ENCODE results near the gene WFDC1. TPM values are rescaled to one million over a fixed set of nuclear protein-coding genes. Genes with fewer than 3 reads are reported as not detected.

Gene WFDC1
- total RNA-seq, 1 donor from 2014 or later = 0.14 TPM

DNA sequence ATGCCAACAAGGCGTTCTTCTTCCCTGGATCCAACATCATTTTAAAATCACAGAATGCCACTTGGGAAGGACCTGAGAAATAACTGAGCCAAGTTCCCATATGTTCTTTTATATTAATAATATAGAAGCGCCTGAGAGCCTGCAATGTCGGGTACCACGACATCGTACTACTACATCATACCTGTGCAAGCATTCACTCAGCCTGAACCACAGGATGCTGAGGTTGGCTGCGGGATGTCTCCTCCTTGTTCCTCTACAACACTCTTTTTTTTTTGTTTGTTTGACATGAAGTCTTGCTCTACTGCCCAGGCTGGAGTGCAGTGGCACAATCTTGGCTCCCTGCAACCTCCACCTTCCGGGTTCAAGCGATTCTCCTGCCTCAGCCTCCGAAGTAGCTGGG, 71.5 kb downstream of the WFDC1 start:
- TF ChIP-seq, protein P1, sequence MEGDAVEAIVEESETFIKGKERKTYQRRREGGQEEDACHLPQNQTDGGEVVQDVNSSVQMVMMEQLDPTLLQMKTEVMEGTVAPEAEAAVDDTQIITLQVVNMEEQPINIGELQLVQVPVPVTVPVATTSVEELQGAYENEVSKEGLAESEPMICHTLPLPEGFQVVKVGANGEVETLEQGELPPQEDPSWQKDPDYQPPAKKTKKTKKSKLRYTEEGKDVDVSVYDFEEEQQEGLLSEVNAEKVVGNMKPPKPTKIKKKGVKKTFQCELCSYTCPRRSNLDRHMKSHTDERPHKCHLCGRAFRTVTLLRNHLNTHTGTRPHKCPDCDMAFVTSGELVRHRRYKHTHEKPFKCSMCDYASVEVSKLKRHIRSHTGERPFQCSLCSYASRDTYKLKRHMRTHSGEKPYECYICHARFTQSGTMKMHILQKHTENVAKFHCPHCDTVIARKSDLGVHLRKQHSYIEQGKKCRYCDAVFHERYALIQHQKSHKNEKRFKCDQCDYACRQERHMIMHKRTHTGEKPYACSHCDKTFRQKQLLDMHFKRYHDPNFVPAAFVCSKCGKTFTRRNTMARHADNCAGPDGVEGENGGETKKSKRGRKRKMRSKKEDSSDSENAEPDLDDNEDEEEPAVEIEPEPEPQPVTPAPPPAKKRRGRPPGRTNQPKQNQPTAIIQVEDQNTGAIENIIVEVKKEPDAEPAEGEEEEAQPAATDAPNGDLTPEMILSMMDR (conservative IDR thresholded peaks at IDR 0.05) = no peak
- no peak overlapping the region for H3K27ac Mint-ChIP-seq (ENCODE audit: unreplicated experiment)
- DNase-seq (ENCODE audit: low read depth, low spot score) = no peak
- peaks cover 31% of the 10 kb centered on the region for H3K4me1 Mint-ChIP-seq
- no peaks in the 10 kb centered on the region for H3K36me3 Mint-ChIP-seq (ENCODE audit: low read depth)
- no peaks in the 10 kb centered on the region for H3K9me3 Mint-ChIP-seq
- peaks cover 54% of the 10 kb centered on the region for H3K27me3 Mint-ChIP-seq (ENCODE audit: low read depth)
- no peak overlapping the region for H3K4me3 Mint-ChIP-seq

DNA sequence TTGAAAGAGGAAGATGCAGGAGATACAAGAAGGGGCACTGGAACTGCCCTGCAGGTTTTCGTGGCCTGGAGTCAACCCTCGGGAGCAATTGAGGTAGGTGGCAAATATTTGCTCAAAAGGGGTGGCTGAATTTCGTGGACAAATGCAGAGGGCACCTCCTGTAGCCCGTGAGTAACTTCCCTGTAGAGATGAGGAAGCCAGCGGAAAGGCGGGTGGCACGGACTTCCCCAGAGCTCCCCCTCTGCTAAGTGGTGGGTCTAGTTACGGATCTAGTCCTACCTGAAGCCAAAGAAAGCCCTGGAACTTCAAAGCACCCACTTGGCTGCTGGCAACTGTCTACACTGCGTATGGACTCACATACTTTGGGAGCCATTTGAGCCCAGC, 72.6 kb downstream of the WFDC1 start:
- H3K4me1 Mint-ChIP-seq = peaks cover 25% of the 10 kb centered on the region
- H3K27me3 Mint-ChIP-seq (ENCODE audit: low read depth) = peaks cover 59% of the 10 kb centered on the region
- TF ChIP-seq, protein P1 (conservative IDR thresholded peaks at IDR 0.05) = no peak
- H3K36me3 Mint-ChIP-seq (ENCODE audit: low read depth) = no peaks in the 10 kb centered on the region
- no peak overlapping the region for H3K4me3 Mint-ChIP-seq
- H3K27ac Mint-ChIP-seq (ENCODE audit: unreplicated experiment) = no peak overlapping the region
- H3K9me3 Mint-ChIP-seq = no peaks in the 10 kb centered on the region
- DNase-seq (ENCODE audit: low read depth, low spot score) = no peak

DNA sequence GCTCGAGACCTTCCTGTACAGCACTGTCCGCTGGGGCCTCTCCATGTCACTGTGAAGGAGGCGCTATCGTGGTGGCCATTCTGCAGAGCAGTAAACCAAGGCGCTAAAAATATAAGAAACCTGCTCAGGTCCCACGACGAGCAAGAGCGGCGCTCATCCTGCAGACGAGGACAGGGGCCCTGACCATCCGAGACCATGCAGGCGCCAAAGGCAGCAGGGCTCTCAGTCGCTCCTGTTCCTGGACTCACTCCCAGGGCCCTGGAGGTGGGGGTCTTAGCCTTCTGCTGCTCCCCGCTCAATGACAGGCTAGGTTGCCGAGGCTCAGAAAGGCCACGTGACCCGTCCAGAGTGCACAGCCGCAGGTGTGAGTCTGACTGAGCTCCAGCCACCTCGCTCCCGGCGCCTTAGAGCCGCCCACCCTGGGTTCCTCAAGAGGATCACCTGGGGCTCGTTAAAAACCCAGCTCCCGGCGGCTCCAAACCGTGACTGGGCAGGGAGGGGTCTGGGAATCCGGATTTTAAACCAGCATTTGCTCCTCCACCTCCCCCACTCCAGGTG, 73.2 kb downstream of the WFDC1 start:
- DNase-seq (ENCODE audit: low read depth, low spot score) = no peak
- Mint-ChIP-seq H3K36me3 (ENCODE audit: low read depth) (no peaks in the 10 kb centered on the region), H3K4me3 (no peak overlapping the region), H3K27me3 (ENCODE audit: low read depth) (peaks cover 59% of the 10 kb centered on the region), H3K4me1 (peaks cover 19% of the 10 kb centered on the region), H3K9me3 (no peaks in the 10 kb centered on the region), H3K27ac (ENCODE audit: unreplicated experiment) (no peak overlapping the region)
- TF ChIP-seq, protein P1 (conservative IDR thresholded peaks at IDR 0.05) = no peak

DNA sequence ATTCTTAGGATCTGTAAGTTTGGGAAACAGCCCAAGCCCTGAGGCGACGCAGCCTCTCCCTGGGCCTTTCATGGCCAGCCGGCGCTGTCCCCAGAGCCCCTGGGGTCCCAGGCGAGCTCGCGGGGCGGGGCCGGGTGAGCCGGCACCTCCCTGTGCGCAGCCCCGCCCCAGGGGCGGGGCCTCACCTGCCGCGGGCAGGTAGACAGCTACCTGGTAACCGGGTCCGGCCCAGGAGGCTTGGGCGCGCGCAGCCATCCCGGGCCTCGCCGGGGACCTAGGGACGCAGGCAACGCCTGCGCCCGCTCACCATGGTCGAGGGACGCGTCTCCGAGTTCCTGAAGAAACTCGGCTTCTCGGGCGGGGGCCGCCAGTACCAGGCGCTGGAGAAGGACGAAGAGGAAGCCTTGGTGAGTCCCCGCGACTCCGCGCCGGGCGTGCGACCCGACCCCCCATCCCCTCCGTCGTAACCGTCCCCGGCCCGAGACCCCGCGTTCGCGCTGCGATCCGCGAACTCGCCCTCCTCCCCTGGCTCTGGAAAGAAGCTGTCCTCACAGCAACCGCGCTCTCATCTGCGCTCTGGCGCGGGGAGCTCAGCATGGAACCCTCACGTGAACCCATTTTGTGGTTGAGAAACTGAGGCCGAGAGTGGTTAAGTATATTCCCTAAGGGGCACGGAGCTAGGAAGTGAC, 73.8 kb downstream of the WFDC1 start, which contains the start of gene ATP2C2:
Gene ATP2C2 (plus strand): TSS at position 231 of the 689 bp plus-strand sequence. CDS start 78 bp downstream, at position 309.
- Mint-ChIP-seq H3K27me3 (ENCODE audit: low read depth) (peaks cover 60% of the 10 kb centered on the region), H3K4me1 (peaks cover 16% of the 10 kb centered on the region), H3K27ac (ENCODE audit: unreplicated experiment) (no peak within 1 kb of the TSS), H3K4me3 (peak within 1 kb of the TSS; percentile 67), H3K36me3 (ENCODE audit: low read depth) (no peaks in the 10 kb centered on the region), H3K9me3 (no peaks in the 10 kb centered on the region)
- TF ChIP-seq, protein P1 (conservative IDR thresholded peaks at IDR 0.05) = no peak
- no peak for DNase-seq (ENCODE audit: low read depth, low spot score)

DNA sequence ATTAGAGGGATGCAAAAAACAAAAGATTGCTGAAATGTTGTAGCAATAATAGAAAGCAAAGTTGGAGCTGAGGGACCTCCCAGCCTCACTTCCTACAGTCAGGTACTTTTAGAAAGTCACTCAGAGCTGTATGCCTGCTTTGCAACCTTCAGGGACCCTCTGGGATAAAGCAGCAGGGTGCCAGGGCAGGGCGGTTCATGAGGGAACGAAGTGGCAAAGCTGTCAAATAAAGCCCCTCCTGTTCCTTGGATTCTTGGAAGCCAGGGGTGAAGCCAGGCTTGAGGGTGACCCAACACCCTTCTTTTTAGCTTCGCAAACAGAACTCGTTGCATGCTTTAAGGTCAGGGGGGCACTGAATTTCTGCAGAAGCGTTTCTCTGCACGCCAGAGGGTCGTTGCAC, 74.4 kb downstream of the WFDC1 start:
- Mint-ChIP-seq H3K36me3 (ENCODE audit: low read depth) (no peaks in the 10 kb centered on the region), H3K4me3 (peak overlapping the region; percentile 67), H3K27ac (ENCODE audit: unreplicated experiment) (no peak overlapping the region), H3K27me3 (ENCODE audit: low read depth) (peaks cover 62% of the 10 kb centered on the region), H3K4me1 (peaks cover 16% of the 10 kb centered on the region), H3K9me3 (no peaks in the 10 kb centered on the region)
- TF ChIP-seq, protein P1 (conservative IDR thresholded peaks at IDR 0.05) = no peak
- no peak for DNase-seq (ENCODE audit: low read depth, low spot score)

Data from neural crest cell (in vitro differentiated cells).